Progenitor cell of endocrine pancreas (in vitro differentiated cells): ENCODE results near the gene KSR2. TPM values are rescaled to one million over a fixed set of nuclear protein-coding genes. Genes with fewer than 3 reads are reported as not detected.

ENCODE experiments used
- DNase-seq: peaks from one replicate; pipeline ENCODE4 v3.0.0; 2021; ENCODE audit warnings: low spot score; ENCODE audit not compliant: unreplicated experiment
- H3K27ac Mint-ChIP-seq: 2 replicates; pipeline ENCODE4 v1.8.0; 2021; ENCODE audit warnings: mild to moderate bottlenecking, moderate library complexity, mixed read lengths
- H3K27me3 Mint-ChIP-seq: 2 replicates; pipeline ENCODE4 v1.8.0; 2021; ENCODE audit warnings: mixed read lengths
- H3K36me3 Mint-ChIP-seq: 2 replicates; pipeline ENCODE4 v1.8.0; 2022; ENCODE audit warnings: mixed read lengths; ENCODE audit not compliant: insufficient read depth
- H3K4me1 Mint-ChIP-seq: 2 replicates; pipeline ENCODE4 v1.8.0; 2021; ENCODE audit warnings: low read depth, mixed read lengths
- H3K4me3 Mint-ChIP-seq: 2 replicates; pipeline ENCODE4 v1.8.0; 2021; ENCODE audit warnings: low read depth, mild to moderate bottlenecking, moderate library complexity, mixed read lengths
- H3K9me3 Mint-ChIP-seq: 2 replicates; pipeline ENCODE4 v1.8.0; 2021; ENCODE audit warnings: low read depth, mixed read lengths
- total RNA-seq: library from RNA; stranded (reverse); gene quantifications from 2 replicates; pipeline ENCODE4 v1.2.1, GENCODE V29; 2021
- TF ChIP-seq, protein P1 (sequence below): fragments of 200-600 bp; sonication (generic); IDR thresholded peaks from one replicate; pipeline ENCODE4 v1.5.0; 2021; ENCODE audit warnings: antibody characterized with exemption, mild to moderate bottlenecking; ENCODE audit not compliant: unreplicated experiment

KSR2 gene
- total RNA-seq, 1 donor from 2014 or later, result 1.8 TPM

- Mint-ChIP-seq H3K9me3 (no peaks in the 10 kb centered on the region), H3K27me3 (peaks cover 32% of the 10 kb centered on the region)
Observed at GRCh38 chr12:117679776-117680175, 289.0 kb downstream of the KSR2 start.

DNA sequence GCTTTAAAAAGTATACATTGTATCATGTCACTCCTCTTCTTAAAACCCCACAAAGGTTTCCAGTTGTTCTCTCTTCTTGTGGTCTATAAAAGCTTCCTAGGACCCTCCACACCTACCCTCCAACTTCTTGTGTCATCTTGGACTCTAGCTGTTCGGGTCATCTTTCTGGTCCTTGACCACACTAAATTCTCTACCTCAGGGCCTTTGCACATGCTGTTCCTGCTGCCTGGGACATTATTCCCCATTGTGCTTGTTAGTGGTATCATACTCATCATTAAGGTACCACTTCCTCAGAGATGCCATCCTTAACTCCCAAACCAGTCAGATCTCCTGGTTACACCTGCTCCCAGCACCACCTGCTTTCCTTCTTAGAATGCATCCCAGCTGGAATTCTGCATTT lies 294.0 kb downstream of the KSR2 start:
- DNase-seq, result no peak
- Mint-ChIP-seq H3K27ac (no peak overlapping the region), H3K4me1 (peaks cover 3% of the 10 kb centered on the region), H3K9me3 (no peaks in the 10 kb centered on the region), H3K4me3 (no peak overlapping the region), H3K27me3 (peaks cover 34% of the 10 kb centered on the region), H3K36me3 (no peaks in the 10 kb centered on the region)
- TF ChIP-seq, protein P1, sequence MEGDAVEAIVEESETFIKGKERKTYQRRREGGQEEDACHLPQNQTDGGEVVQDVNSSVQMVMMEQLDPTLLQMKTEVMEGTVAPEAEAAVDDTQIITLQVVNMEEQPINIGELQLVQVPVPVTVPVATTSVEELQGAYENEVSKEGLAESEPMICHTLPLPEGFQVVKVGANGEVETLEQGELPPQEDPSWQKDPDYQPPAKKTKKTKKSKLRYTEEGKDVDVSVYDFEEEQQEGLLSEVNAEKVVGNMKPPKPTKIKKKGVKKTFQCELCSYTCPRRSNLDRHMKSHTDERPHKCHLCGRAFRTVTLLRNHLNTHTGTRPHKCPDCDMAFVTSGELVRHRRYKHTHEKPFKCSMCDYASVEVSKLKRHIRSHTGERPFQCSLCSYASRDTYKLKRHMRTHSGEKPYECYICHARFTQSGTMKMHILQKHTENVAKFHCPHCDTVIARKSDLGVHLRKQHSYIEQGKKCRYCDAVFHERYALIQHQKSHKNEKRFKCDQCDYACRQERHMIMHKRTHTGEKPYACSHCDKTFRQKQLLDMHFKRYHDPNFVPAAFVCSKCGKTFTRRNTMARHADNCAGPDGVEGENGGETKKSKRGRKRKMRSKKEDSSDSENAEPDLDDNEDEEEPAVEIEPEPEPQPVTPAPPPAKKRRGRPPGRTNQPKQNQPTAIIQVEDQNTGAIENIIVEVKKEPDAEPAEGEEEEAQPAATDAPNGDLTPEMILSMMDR, result no peak

More at GRCh38 chr12:117679776-117680175, 289.0 kb downstream of the KSR2 start:
- H3K27ac Mint-ChIP-seq, result no peak overlapping the region
- H3K36me3 Mint-ChIP-seq, result no peaks in the 10 kb centered on the region
- TF ChIP-seq, protein P1, result no peak
- DNase-seq, result no peak
- no peak overlapping the region for H3K4me3 Mint-ChIP-seq
- peaks cover 6% of the 10 kb centered on the region for H3K4me1 Mint-ChIP-seq

DNA sequence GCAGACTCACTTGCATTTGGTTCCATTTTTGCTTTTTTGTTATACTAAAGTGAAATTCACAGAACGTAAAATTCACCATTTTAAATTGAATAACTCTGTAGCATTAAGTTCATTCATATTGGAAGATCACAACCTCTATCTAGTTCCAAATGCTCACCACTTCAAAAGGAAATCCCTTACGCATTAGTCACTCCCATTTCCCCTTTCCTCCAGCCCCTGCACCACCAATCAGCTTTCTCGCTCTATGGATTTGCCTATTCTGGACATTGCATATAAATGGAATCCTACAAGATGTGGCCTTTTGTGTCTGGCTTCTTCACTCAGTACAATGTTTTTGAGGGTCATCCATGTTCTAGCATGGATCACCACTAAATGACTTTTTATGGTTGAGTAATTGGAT lies 294.5 kb downstream of the KSR2 start:
- H3K9me3 Mint-ChIP-seq, result no peaks in the 10 kb centered on the region
- no peak overlapping the region for H3K27ac Mint-ChIP-seq
- no peak for DNase-seq
- TF ChIP-seq, protein P1, result no peak
- H3K4me3 Mint-ChIP-seq, result no peak overlapping the region
- no peaks in the 10 kb centered on the region for H3K36me3 Mint-ChIP-seq
- peaks cover 3% of the 10 kb centered on the region for H3K4me1 Mint-ChIP-seq
- peaks cover 34% of the 10 kb centered on the region for H3K27me3 Mint-ChIP-seq

GRCh38 chr12:117671734-117672133 lies 297.1 kb downstream of the KSR2 start:
- no peak overlapping the region for H3K4me3 Mint-ChIP-seq
- H3K27me3 Mint-ChIP-seq, result peaks cover 49% of the 10 kb centered on the region
- no peaks in the 10 kb centered on the region for H3K36me3 Mint-ChIP-seq
- H3K4me1 Mint-ChIP-seq, result peaks cover 3% of the 10 kb centered on the region
- no peak overlapping the region for H3K27ac Mint-ChIP-seq
- peak; percentile 16 for DNase-seq
- no peaks in the 10 kb centered on the region for H3K9me3 Mint-ChIP-seq
- TF ChIP-seq, protein P1, result peak; percentile 61

DNA sequence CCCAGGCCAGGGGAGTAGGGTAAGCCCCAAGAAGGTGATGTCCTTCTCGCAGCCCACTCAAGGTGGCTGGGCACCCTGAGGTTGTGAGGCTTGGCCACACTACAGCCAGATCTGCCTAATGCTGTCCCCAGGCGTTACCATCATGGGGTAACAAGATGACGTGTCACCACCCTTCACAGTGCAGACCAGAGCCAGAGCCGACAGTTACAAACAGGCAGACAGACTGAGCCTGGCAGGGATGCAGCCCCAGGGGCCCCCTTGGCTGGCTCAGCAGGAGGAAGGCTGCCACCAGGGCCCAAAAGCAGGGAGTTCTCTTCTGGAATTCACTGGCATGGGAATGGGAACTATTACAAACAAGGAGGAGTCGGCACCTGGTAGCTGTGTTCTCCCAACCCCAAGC lies 304.6 kb downstream of the KSR2 start:
- TF ChIP-seq, protein P1, result no peak
- H3K27ac Mint-ChIP-seq, result no peak overlapping the region
- peaks cover 38% of the 10 kb centered on the region for H3K27me3 Mint-ChIP-seq
- DNase-seq, result no peak
- H3K9me3 Mint-ChIP-seq, result no peaks in the 10 kb centered on the region
- H3K36me3 Mint-ChIP-seq, result no peaks in the 10 kb centered on the region
- H3K4me3 Mint-ChIP-seq, result no peak overlapping the region
- no peaks in the 10 kb centered on the region for H3K4me1 Mint-ChIP-seq
